Activated T-cell treated with anti-CD3 and anti-CD28 coated beads, Interleukin-2, amount 50 U/mL, for 24 hours (primary cell): ENCODE results near the gene RIPPLY3.
"Not testable (repeated sequence)": the region's sequence is repeated elsewhere in the genome, so short reads cannot be mapped to it uniquely, and the experiment has no call there.

Experiments
- DNase-seq: peaks from one replicate; pipeline ENCODE4 v3.0.0-alpha.2; 2020
- H3K27ac Mint-ChIP-seq: 2 replicates; pipeline ENCODE4 v1.8.0; 2020; ENCODE audit warnings: mild to moderate bottlenecking, mixed read lengths
- H3K27me3 Mint-ChIP-seq: 2 replicates; pipeline ENCODE4 v1.8.0; 2020; ENCODE audit warnings: mixed read lengths
- H3K36me3 Mint-ChIP-seq: 2 replicates; pipeline ENCODE4 v1.8.0; 2020; ENCODE audit warnings: low read depth, mixed read lengths
- H3K4me1 Mint-ChIP-seq: 2 replicates; pipeline ENCODE4 v1.8.0; 2020; ENCODE audit warnings: low read depth, mixed read lengths
- H3K4me3 Mint-ChIP-seq: 2 replicates; pipeline ENCODE4 v1.8.0; 2020; ENCODE audit warnings: mild to moderate bottlenecking, moderate library complexity, mixed read lengths
- H3K9me3 Mint-ChIP-seq: 2 replicates; pipeline ENCODE4 v1.8.0; 2020; ENCODE audit warnings: mixed read lengths

The RIPPLY3 gene

GRCh38 chr21:37026499-37026898, 20.0 kb downstream of the RIPPLY3 start:
- no peaks in the 10 kb centered on the region for H3K36me3 Mint-ChIP-seq
- no peaks in the 10 kb centered on the region for H3K4me1 Mint-ChIP-seq
- H3K27ac Mint-ChIP-seq, result no peak overlapping the region
- H3K4me3 Mint-ChIP-seq, result no peak overlapping the region
- H3K27me3 Mint-ChIP-seq, result no peaks in the 10 kb centered on the region
- DNase-seq, result no peak
- no peaks in the 10 kb centered on the region for H3K9me3 Mint-ChIP-seq

GRCh38 chr21:37028570-37028969, 22.1 kb downstream of the RIPPLY3 start:
- no peak overlapping the region for H3K27ac Mint-ChIP-seq

GRCh38 chr21:37030864-37031263, 24.4 kb downstream of the RIPPLY3 start:
- H3K4me1 Mint-ChIP-seq, result peaks cover 3% of the 10 kb centered on the region
- no peak overlapping the region for H3K27ac Mint-ChIP-seq
- no peak for DNase-seq
- H3K27me3 Mint-ChIP-seq, result no peaks in the 10 kb centered on the region
- H3K36me3 Mint-ChIP-seq, result no peaks in the 10 kb centered on the region
- H3K4me3 Mint-ChIP-seq, result no peak overlapping the region
- H3K9me3 Mint-ChIP-seq, result no peaks in the 10 kb centered on the region

More at GRCh38 chr21:37028570-37028969, 22.1 kb downstream of the RIPPLY3 start:
- Mint-ChIP-seq H3K4me1 (peaks cover 3% of the 10 kb centered on the region), H3K9me3 (no peaks in the 10 kb centered on the region), H3K27me3 (no peaks in the 10 kb centered on the region), H3K4me3 (no peak overlapping the region), H3K36me3 (no peaks in the 10 kb centered on the region)
- no peak for DNase-seq

GRCh38 chr21:37032293-37032692, 25.8 kb downstream of the RIPPLY3 start:
- Mint-ChIP-seq H3K9me3 (no peaks in the 10 kb centered on the region), H3K27me3 (no peaks in the 10 kb centered on the region), H3K4me3 (no peak overlapping the region), H3K27ac (no peak overlapping the region), H3K4me1 (peaks cover 3% of the 10 kb centered on the region), H3K36me3 (no peaks in the 10 kb centered on the region)
- DNase-seq, result no peak

GRCh38 chr21:37032877-37033471, 26.5 kb downstream of the RIPPLY3 start:
- Mint-ChIP-seq H3K9me3 (no peaks in the 10 kb centered on the region), H3K4me3 (no peak overlapping the region), H3K4me1 (peaks cover 3% of the 10 kb centered on the region), H3K36me3 (no peaks in the 10 kb centered on the region), H3K27me3 (no peaks in the 10 kb centered on the region), H3K27ac (no peak overlapping the region)
- DNase-seq, result no peak

GRCh38 chr21:37034394-37034793, 27.9 kb downstream of the RIPPLY3 start:
- H3K27me3 Mint-ChIP-seq, H3K9me3 Mint-ChIP-seq: not testable (repeated sequence)

GRCh38 chr21:37036177-37036576, 29.7 kb downstream of the RIPPLY3 start:
- Mint-ChIP-seq H3K4me1 (peaks cover 3% of the 10 kb centered on the region), H3K4me3 (no peak overlapping the region), H3K27ac (no peak overlapping the region), H3K27me3 (no peaks in the 10 kb centered on the region), H3K9me3 (no peaks in the 10 kb centered on the region), H3K36me3 (no peaks in the 10 kb centered on the region)
- no peak for DNase-seq

More at GRCh38 chr21:37034394-37034793, 27.9 kb downstream of the RIPPLY3 start:
- DNase-seq, H3K4me3 Mint-ChIP-seq, H3K36me3 Mint-ChIP-seq, H3K4me1 Mint-ChIP-seq, H3K27ac Mint-ChIP-seq: not testable (repeated sequence)

GRCh38 chr21:37039411-37040075, 33.0 kb downstream of the RIPPLY3 start:
- Mint-ChIP-seq H3K27ac (no peak overlapping the region), H3K4me3 (no peak overlapping the region), H3K4me1 (peaks cover under 1% of the 10 kb centered on the region), H3K9me3 (no peaks in the 10 kb centered on the region), H3K27me3 (no peaks in the 10 kb centered on the region), H3K36me3 (no peaks in the 10 kb centered on the region)
- no peak for DNase-seq

- no peaks in the 10 kb centered on the region for H3K27me3 Mint-ChIP-seq
- H3K27ac Mint-ChIP-seq, result no peak overlapping the region
- H3K4me3 Mint-ChIP-seq, result no peak overlapping the region
- no peaks in the 10 kb centered on the region for H3K9me3 Mint-ChIP-seq
- H3K4me1 Mint-ChIP-seq, result peaks cover 6% of the 10 kb centered on the region
- H3K36me3 Mint-ChIP-seq, result no peaks in the 10 kb centered on the region
- no peak for DNase-seq
Measured at GRCh38 chr21:37040212-37040611, 33.7 kb downstream of the RIPPLY3 start.

- Mint-ChIP-seq H3K27ac (no peak overlapping the region), H3K27me3 (no peaks in the 10 kb centered on the region), H3K4me1 (peaks cover 12% of the 10 kb centered on the region), H3K9me3 (no peaks in the 10 kb centered on the region), H3K4me3 (no peak overlapping the region), H3K36me3 (no peaks in the 10 kb centered on the region)
- DNase-seq, result no peak
Measured at GRCh38 chr21:37041706-37042271, 35.3 kb downstream of the RIPPLY3 start.

- Mint-ChIP-seq H3K4me1 (peaks cover 12% of the 10 kb centered on the region), H3K4me3 (no peak overlapping the region), H3K27me3 (no peaks in the 10 kb centered on the region), H3K27ac (no peak overlapping the region), H3K9me3 (no peaks in the 10 kb centered on the region), H3K36me3 (no peaks in the 10 kb centered on the region)
- DNase-seq, result no peak
Measured at GRCh38 chr21:37043818-37044217, 37.3 kb downstream of the RIPPLY3 start.

GRCh38 chr21:37044643-37045042, 38.1 kb downstream of the RIPPLY3 start:
- H3K27ac Mint-ChIP-seq, result no peak overlapping the region
- no peaks in the 10 kb centered on the region for H3K36me3 Mint-ChIP-seq
- no peak overlapping the region for H3K4me3 Mint-ChIP-seq
- H3K4me1 Mint-ChIP-seq, result peaks cover 12% of the 10 kb centered on the region
- no peak for DNase-seq
- no peaks in the 10 kb centered on the region for H3K27me3 Mint-ChIP-seq
- no peaks in the 10 kb centered on the region for H3K9me3 Mint-ChIP-seq

- no peaks in the 10 kb centered on the region for H3K9me3 Mint-ChIP-seq
- H3K27me3 Mint-ChIP-seq, result no peaks in the 10 kb centered on the region
- H3K4me1 Mint-ChIP-seq, result peaks cover 12% of the 10 kb centered on the region
- H3K36me3 Mint-ChIP-seq, result no peaks in the 10 kb centered on the region
- H3K4me3 Mint-ChIP-seq, result no peak overlapping the region
- H3K27ac Mint-ChIP-seq, result no peak overlapping the region
- no peak for DNase-seq
Measured at GRCh38 chr21:37045149-37045548, 38.6 kb downstream of the RIPPLY3 start.

GRCh38 chr21:37045556-37045955, 39.1 kb downstream of the RIPPLY3 start:
- Mint-ChIP-seq H3K27ac (no peak overlapping the region), H3K4me1 (peaks cover 12% of the 10 kb centered on the region), H3K36me3 (no peaks in the 10 kb centered on the region), H3K4me3 (no peak overlapping the region), H3K27me3 (no peaks in the 10 kb centered on the region), H3K9me3 (no peaks in the 10 kb centered on the region)
- no peak for DNase-seq

GRCh38 chr21:37047079-37047478, 40.6 kb downstream of the RIPPLY3 start:
- Mint-ChIP-seq H3K27me3 (no peaks in the 10 kb centered on the region), H3K36me3 (no peaks in the 10 kb centered on the region), H3K27ac (no peak overlapping the region), H3K4me1 (peaks cover 12% of the 10 kb centered on the region), H3K9me3 (no peaks in the 10 kb centered on the region), H3K4me3 (no peak overlapping the region)
- DNase-seq, result no peak
